Amygdala (tissue), 56 donors: ENCODE data around the gene TUBB3.
"Not testable (repeated sequence)": the region's sequence is repeated elsewhere in the genome, so short reads cannot be mapped to it uniquely, and the experiment has no call there.

Experiments used
- DNase-seq, 56 donors: peaks; one replicate each; lab custom pipeline; 2025; lab: John Stamatoyannopoulos, UW

Gene TUBB3

GRCh38 chr16:89899879-89900481, 23.2 kb upstream of the TUBB3 start:
- DNase-seq: no peak

- no peak for DNase-seq
Measured at GRCh38 chr16:89900885-89901284, 22.3 kb upstream of the TUBB3 start.

- no peak for DNase-seq
Measured at GRCh38 chr16:89902980-89903379, 20.2 kb upstream of the TUBB3 start.

- DNase-seq: no peak
Measured at GRCh38 chr16:89903908-89904515, 19.1 kb upstream of the TUBB3 start.

- DNase-seq: no peak
Measured at GRCh38 chr16:89904606-89905510, 18.3 kb upstream of the TUBB3 start.

GRCh38 chr16:89905511-89906139, 17.5 kb upstream of the TUBB3 start:
- no peak for DNase-seq

GRCh38 chr16:89906140-89907025, 16.8 kb upstream of the TUBB3 start:
- DNase-seq: no peak

GRCh38 chr16:89907055-89907814, 15.9 kb upstream of the TUBB3 start:
- DNase-seq: no peak

GRCh38 chr16:89908236-89908635, 14.9 kb upstream of the TUBB3 start:
- no peak for DNase-seq

GRCh38 chr16:89909777-89910716, 13.1 kb upstream of the TUBB3 start:
- peak in 51 of 56 donors; percentile 20 to 90 (median 63) for DNase-seq

GRCh38 chr16:89910717-89911354, 12.3 kb upstream of the TUBB3 start:
- no peak for DNase-seq

GRCh38 chr16:89911375-89911774, 11.8 kb upstream of the TUBB3 start:
- no peak for DNase-seq

GRCh38 chr16:89912143-89912542, 11.0 kb upstream of the TUBB3 start:
- DNase-seq: no peak

GRCh38 chr16:89912627-89913026, 10.5 kb upstream of the TUBB3 start:
- no peak for DNase-seq

- peak in 1 of 56 donors; percentile 47 for DNase-seq
Measured at GRCh38 chr16:89913408-89914387, 9.4 kb upstream of the TUBB3 start.

- DNase-seq: not testable (repeated sequence)
Measured at GRCh38 chr16:89914642-89915285, 8.4 kb upstream of the TUBB3 start.
